GM12873 (cell line): ENCODE data around the gene MT1G.

ENCODE experiments used
- CTCF ChIP-seq: IDR thresholded peaks from 2 replicates; pipeline ENCODE4 v1.5.1; 2012; ENCODE audit warnings: low read depth, mild to moderate bottlenecking, moderate library complexity, low read length, control low read depth; ENCODE audit not compliant: insufficient read depth; ENCODE audit errors: missing control alignments

The MT1G gene

GRCh38 chr16:56683424-56684172 is 15.7 kb upstream of the MT1G start:
- no peak for TF ChIP-seq CTCF

- TF ChIP-seq CTCF, result no peak
Measured at GRCh38 chr16:56682703-56683397, 15.0 kb upstream of the MT1G start.

GRCh38 chr16:56681939-56682702 is 14.3 kb upstream of the MT1G start, which contains the start of gene MT1X:
Gene MT1X, plus strand, starts transcription at chr16:56682470. Its CDS starts 71 bp downstream, at chr16:56682541.
- TF ChIP-seq CTCF, result no peak

- TF ChIP-seq CTCF, result no peak
Measured at GRCh38 chr16:56679818-56680217, 12.0 kb upstream of the MT1G start.

- TF ChIP-seq CTCF, result no peak
Measured at GRCh38 chr16:56679078-56679730, 11.3 kb upstream of the MT1G start.

GRCh38 chr16:56677474-56677873 is 9.6 kb upstream of the MT1G start:
- TF ChIP-seq CTCF, result no peak
